VCaP (cell line): ENCODE data around the gene CACNA1B.
A peak's percentile ranks its signal among the peaks of the same experiment; 100 is the strongest.

ENCODE experiments used
- H3K27ac ChIP-seq: fragments of 450-650 bp; 2 replicates; pipeline ENCODE4 v1.5.1; 2017
- TF ChIP-seq, protein P1 (sequence below): fragments of 450-650 bp; conservative IDR thresholded peaks from 2 replicates; pipeline ENCODE4 v1.5.1; 2017; ENCODE audit warnings: mild to moderate bottlenecking, moderate library complexity

CACNA1B gene

GRCh38 chr9:138025417-138025816 is 147.8 kb downstream of the CACNA1B start:
- no peak overlapping the region for H3K27ac ChIP-seq
- TF ChIP-seq, protein P1, sequence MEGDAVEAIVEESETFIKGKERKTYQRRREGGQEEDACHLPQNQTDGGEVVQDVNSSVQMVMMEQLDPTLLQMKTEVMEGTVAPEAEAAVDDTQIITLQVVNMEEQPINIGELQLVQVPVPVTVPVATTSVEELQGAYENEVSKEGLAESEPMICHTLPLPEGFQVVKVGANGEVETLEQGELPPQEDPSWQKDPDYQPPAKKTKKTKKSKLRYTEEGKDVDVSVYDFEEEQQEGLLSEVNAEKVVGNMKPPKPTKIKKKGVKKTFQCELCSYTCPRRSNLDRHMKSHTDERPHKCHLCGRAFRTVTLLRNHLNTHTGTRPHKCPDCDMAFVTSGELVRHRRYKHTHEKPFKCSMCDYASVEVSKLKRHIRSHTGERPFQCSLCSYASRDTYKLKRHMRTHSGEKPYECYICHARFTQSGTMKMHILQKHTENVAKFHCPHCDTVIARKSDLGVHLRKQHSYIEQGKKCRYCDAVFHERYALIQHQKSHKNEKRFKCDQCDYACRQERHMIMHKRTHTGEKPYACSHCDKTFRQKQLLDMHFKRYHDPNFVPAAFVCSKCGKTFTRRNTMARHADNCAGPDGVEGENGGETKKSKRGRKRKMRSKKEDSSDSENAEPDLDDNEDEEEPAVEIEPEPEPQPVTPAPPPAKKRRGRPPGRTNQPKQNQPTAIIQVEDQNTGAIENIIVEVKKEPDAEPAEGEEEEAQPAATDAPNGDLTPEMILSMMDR: no peak

GRCh38 chr9:138025908-138026307 is 148.3 kb downstream of the CACNA1B start:
- H3K27ac ChIP-seq: no peak overlapping the region
- TF ChIP-seq, protein P1: no peak

DNA sequence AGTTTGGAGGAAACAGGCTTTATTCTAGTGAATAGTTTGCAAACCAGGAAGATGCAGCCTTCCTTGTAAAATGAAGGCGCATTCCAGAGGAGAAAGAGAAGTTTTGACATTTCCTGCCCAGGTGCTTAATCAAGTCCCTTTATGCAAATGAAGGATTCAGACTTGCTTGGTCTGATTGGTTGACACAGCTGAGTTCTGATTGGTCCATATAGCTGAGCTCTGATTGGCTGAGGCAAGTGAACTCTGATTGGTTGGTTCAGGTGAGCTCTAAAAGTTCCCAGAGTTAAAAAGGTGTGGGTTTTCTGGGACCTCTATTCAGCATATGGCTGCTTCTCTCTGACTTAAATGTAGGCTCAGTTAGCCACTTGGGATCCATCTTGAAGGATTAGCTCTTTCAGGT is 151.0 kb downstream of the CACNA1B start:
- TF ChIP-seq, protein P1: no peak
- H3K27ac ChIP-seq: no peak overlapping the region

DNA sequence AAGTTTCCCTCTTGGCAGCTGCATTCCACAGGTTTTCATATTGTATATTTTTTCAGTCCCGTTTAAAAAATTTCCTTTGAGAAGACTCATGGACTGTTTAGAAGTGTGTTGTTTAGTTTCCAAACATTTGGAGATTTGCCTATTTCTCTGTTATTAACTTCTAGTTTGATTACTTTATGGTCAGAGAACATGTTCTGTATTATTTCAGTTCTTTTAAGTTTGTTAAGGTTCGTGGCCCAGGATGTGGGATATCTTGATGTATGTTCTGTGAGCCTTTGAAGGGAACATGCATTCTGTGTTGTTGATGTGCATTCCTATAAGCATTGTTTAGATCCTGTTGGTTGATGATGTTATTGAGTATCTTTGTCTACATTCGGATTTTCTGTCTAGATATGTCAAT is 153.6 kb downstream of the CACNA1B start:
- TF ChIP-seq, protein P1: no peak
- H3K27ac ChIP-seq: no peak overlapping the region

GRCh38 chr9:138033950-138034349 is 156.4 kb downstream of the CACNA1B start:
- no peak overlapping the region for H3K27ac ChIP-seq
- TF ChIP-seq, protein P1: no peak

DNA sequence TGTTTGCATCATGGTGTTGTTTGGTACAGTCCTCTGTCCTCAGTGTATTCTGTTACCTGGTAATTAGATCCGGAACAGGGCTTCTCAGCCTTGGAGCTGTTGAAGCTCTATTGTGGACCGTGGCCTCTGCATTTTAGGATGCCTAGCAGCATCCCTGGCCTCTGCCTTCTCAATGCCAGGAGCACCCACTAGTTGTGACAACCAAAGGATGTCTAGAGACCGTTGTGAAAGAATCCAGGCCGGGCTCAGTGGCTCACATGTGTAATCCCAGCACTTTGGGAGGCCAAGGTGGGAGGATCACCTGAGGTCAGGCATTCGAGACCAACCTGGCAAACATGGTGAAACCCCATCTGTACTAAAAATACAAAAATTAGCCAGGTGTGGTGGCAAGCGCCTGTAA is 159.6 kb downstream of the CACNA1B start:
- H3K27ac ChIP-seq: peak overlapping the region; percentile 39; the same call in 1 of the 2 replicates
- TF ChIP-seq, protein P1: no peak

DNA sequence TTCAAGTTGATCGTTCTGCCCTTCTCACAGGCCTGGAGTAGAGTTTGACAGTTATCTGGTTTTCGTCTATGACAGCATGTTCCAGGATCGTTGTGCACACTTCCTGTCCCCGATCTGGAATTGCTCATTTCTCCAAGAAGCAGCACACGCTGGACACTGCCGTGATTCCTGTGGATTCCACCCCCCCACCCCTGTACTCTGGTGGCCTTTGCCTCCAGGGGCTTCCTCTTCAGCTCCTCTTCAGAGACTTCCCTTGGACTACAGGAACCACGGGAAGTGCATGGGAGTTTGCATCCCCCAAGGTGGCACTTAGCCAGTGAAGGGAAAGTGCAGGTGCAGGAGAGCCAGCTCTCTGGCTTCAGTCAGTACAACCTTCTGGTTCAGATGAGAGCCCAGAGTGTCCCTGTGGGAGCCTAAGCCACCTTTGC is 160.7 kb downstream of the CACNA1B start:
- peak overlapping the region; percentile 39 for H3K27ac ChIP-seq
- TF ChIP-seq, protein P1: no peak
